Progenitor cell of endocrine pancreas (in vitro differentiated cells): ENCODE data around the gene SSTR5. TPM values are rescaled to one million over a fixed set of nuclear protein-coding genes. Genes with fewer than 3 reads are reported as not detected.

Experiments used
- DNase-seq: peaks from one replicate; pipeline ENCODE4 v3.0.0; 2021; ENCODE audit warnings: low spot score; ENCODE audit not compliant: unreplicated experiment
- H3K27ac Mint-ChIP-seq: 2 replicates; pipeline ENCODE4 v1.8.0; 2021; ENCODE audit warnings: mild to moderate bottlenecking, moderate library complexity, mixed read lengths
- H3K27me3 Mint-ChIP-seq: 2 replicates; pipeline ENCODE4 v1.8.0; 2021; ENCODE audit warnings: mixed read lengths
- H3K36me3 Mint-ChIP-seq: 2 replicates; pipeline ENCODE4 v1.8.0; 2022; ENCODE audit warnings: mixed read lengths; ENCODE audit not compliant: insufficient read depth
- H3K4me1 Mint-ChIP-seq: 2 replicates; pipeline ENCODE4 v1.8.0; 2021; ENCODE audit warnings: low read depth, mixed read lengths
- H3K4me3 Mint-ChIP-seq: 2 replicates; pipeline ENCODE4 v1.8.0; 2021; ENCODE audit warnings: low read depth, mild to moderate bottlenecking, moderate library complexity, mixed read lengths
- H3K9me3 Mint-ChIP-seq: 2 replicates; pipeline ENCODE4 v1.8.0; 2021; ENCODE audit warnings: low read depth, mixed read lengths
- CTCF ChIP-seq: fragments of 200-600 bp; sonication (generic); IDR thresholded peaks from one replicate; pipeline ENCODE4 v1.5.0; 2021; ENCODE audit warnings: antibody characterized with exemption, mild to moderate bottlenecking; ENCODE audit not compliant: unreplicated experiment
- total RNA-seq: library from RNA; stranded (reverse); gene quantifications from 2 replicates; pipeline ENCODE4 v1.2.1, GENCODE V29; 2021

The SSTR5 gene
- total RNA-seq, 1 donor from 2014 or later, result 1.4 TPM

- DNase-seq, result no peak
- no peaks in the 10 kb centered on the region for H3K36me3 Mint-ChIP-seq
- H3K4me3 Mint-ChIP-seq, result no peak overlapping the region
- TF ChIP-seq CTCF, result no peak
- no peak overlapping the region for H3K27ac Mint-ChIP-seq
- H3K9me3 Mint-ChIP-seq, result no peaks in the 10 kb centered on the region
- H3K4me1 Mint-ChIP-seq, result no peaks in the 10 kb centered on the region
- peaks cover 2% of the 10 kb centered on the region for H3K27me3 Mint-ChIP-seq
These were observed 40.9 kb upstream of the SSTR5 start for GRCh38 chr16:1031666-1032065.

GRCh38 chr16:1032607-1033006 lies 39.9 kb upstream of the SSTR5 start:
- no peaks in the 10 kb centered on the region for H3K36me3 Mint-ChIP-seq
- H3K9me3 Mint-ChIP-seq, result no peaks in the 10 kb centered on the region
- TF ChIP-seq CTCF, result no peak
- H3K4me3 Mint-ChIP-seq, result no peak overlapping the region
- no peak overlapping the region for H3K27ac Mint-ChIP-seq
- DNase-seq, result no peak
- H3K4me1 Mint-ChIP-seq, result no peaks in the 10 kb centered on the region
- no peaks in the 10 kb centered on the region for H3K27me3 Mint-ChIP-seq

- no peaks in the 10 kb centered on the region for H3K27me3 Mint-ChIP-seq
- H3K9me3 Mint-ChIP-seq, result no peaks in the 10 kb centered on the region
- no peak for DNase-seq
- no peak for TF ChIP-seq CTCF
- H3K4me3 Mint-ChIP-seq, result no peak overlapping the region
- no peaks in the 10 kb centered on the region for H3K36me3 Mint-ChIP-seq
- no peaks in the 10 kb centered on the region for H3K4me1 Mint-ChIP-seq
- no peak overlapping the region for H3K27ac Mint-ChIP-seq
These were observed 39.3 kb upstream of the SSTR5 start for GRCh38 chr16:1033128-1033679.

- H3K27me3 Mint-ChIP-seq, result no peaks in the 10 kb centered on the region
- TF ChIP-seq CTCF, result no peak
- H3K36me3 Mint-ChIP-seq, result no peaks in the 10 kb centered on the region
- H3K4me3 Mint-ChIP-seq, result no peak overlapping the region
- H3K27ac Mint-ChIP-seq, result no peak overlapping the region
- no peaks in the 10 kb centered on the region for H3K4me1 Mint-ChIP-seq
- no peak for DNase-seq
- no peaks in the 10 kb centered on the region for H3K9me3 Mint-ChIP-seq
These were observed 38.1 kb upstream of the SSTR5 start for GRCh38 chr16:1034230-1035065.

GRCh38 chr16:1035066-1035415 lies 37.5 kb upstream of the SSTR5 start:
- no peaks in the 10 kb centered on the region for H3K4me1 Mint-ChIP-seq
- H3K27ac Mint-ChIP-seq, result no peak overlapping the region
- H3K27me3 Mint-ChIP-seq, result no peaks in the 10 kb centered on the region
- no peaks in the 10 kb centered on the region for H3K36me3 Mint-ChIP-seq
- no peaks in the 10 kb centered on the region for H3K9me3 Mint-ChIP-seq
- H3K4me3 Mint-ChIP-seq, result no peak overlapping the region
- no peak for TF ChIP-seq CTCF
- no peak for DNase-seq
